HG03520 (cell line): ENCODE results near the gene TSHZ3.

ENCODE experiments used
- ATAC-seq: cut with Tn5 transposase; IDR thresholded peaks from one replicate; pipeline ENCODE4 v1.9.1; 2021; ENCODE audit warnings: mild to moderate bottlenecking, moderate library complexity; ENCODE audit not compliant: unreplicated experiment

The TSHZ3 gene

GRCh38 chr19:31268751-31269383 lies 80.4 kb downstream of the TSHZ3 start:
- no peak for ATAC-seq

- no peak for ATAC-seq
Measured at GRCh38 chr19:31266731-31267130, 82.5 kb downstream of the TSHZ3 start.

DNA sequence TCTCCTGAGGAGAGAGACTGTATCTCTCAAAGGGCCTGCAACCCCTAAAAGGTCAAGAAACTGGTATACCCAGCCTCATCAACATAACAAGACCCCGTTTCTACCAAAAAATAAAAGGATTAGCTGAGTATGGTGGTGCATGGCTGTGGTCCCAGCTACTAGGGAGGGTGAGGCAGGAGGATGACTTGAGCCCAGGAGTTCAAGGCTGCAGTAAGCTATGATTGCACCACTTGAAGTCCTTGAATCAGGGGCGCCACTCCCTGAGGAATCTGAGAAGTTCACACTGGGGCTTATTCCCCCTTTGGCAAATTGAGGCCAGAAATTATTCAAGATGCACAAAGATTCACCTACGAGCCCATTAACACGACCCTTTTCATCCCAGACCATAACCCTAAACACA lies 83.0 kb downstream of the TSHZ3 start:
- ATAC-seq = no peak

DNA sequence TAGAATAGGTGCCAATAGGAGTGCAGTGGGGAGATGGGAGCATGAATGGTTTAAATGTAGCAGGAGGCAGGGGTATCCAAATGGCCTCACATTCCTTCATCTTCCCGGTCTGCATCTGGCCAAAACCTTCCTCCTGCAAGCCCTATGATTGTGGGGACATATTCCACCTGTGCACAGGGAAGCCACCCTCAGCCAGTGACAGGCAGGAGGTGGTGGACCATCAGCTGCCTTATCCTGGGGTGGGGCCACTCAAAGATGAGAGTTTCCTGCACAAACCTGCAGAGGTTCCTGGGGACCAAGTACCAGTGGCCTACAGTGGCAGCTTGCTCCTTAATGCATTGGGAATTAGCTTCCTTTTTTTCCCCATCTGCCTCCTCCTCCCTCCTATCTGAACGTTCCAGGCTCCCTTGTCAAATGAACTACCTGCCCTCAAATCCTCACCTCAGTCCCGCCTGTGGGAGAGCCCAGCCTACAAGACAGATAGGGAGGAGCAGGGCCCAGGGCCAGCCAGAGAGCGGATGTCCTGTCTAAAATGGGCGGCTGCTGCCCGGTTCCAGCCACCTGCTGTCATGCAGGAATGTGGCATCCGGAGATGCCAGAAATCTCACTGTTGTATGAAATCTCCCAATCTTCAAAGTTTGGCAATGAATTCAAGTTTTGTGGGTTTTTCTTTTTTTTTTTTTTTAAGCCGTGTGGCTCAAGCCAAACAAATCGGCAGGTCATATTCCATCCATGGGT lies 85.0 kb downstream of the TSHZ3 start:
- no peak for ATAC-seq

DNA sequence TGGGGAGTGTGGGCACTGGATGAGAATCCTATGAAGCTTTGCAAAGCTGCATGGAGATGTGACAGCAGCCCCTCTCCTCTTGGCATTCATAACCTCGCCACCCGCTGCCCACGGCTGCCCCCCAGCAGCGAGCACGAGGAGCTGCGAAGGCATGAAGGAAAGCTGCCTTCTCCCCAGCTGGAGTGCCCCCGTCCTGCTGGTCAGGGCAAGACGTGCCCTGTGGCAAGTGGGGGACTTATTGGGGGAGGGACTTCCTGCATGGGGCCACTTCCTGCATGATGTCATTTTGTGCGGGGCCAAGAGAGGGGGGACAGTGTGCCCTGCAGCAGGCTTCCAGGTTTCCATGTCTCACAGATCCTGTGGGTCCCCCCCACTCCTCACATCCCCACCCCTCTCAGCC lies 85.9 kb downstream of the TSHZ3 start:
- ATAC-seq = no peak

DNA sequence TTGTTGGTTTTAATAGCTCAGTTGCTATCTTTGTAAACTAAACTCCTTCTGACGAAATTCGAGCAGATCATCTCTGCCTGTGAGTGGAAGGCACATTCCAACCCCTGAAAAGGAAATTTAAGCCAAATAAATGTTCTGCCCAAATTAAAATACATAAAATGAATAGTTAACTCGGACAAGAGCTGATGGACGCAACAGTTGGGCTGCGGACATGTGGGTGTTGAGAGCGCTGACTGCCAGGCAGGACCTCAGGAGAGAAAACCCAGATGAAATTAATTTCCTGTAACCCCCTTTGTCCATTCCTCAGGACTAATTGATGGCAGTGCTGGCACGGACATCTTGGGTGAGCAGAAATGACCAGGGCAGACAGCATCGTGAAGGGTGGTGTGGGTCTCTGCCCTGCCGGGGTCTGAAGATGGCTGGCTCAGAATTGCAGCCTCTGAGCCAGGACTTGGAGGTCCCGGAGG lies 86.5 kb downstream of the TSHZ3 start:
- no peak for ATAC-seq

DNA sequence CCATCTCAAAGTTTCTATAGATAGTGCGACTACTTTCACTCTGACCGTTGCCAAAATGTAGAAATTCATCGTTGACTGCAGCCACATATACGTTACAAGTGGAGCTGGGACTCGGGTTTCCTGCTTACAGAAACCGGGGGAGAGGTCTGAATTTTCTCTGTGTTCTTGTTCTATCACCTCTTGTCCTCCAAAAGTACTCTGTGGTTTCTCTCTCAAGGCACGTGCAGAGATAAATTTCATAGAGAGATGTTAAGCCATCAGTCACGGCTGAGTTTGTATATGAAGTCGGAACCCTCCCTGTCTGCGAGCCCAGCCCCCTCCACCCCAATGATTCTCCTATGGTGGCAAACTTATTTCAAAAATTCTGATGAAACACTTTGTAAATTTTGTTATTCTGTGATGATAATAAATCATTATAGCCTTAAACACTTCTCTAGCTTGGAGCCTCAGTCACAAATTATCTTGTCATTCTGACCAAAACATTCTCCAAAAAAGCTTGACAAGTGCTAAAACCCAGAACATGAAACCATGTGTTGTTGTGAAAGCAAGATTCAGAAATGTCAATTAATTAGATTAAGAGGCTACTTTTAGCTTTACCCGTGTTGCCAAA lies 87.5 kb downstream of the TSHZ3 start:
- no peak for ATAC-seq

DNA sequence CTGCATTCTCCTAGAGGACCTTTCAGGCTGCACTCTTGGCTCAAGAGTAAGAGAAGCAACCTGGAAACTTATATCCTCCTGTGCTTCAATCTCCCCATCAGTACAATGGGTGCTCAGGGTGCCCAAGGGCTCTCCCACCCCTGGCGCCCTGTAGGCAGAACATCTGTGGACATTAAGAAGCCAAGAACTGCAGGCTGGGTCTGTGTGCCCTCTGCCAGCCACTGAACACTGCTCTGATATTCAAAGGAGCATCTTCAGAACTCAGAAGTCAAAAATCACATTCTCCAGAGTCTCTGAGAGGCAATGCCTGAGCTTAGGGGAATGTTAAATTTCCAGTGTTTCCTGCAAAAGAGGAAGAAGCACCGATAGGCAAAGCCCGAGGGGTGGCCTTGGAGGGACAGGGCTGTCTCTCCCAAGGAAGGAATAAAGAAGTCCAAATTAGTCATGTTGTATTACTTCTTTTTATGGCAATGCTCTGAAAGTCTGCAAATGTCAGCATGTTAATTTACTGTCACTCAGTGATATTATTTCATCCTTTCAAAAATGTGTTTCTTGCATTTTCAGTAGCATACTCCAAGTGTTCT lies 88.1 kb downstream of the TSHZ3 start:
- ATAC-seq = no peak

GRCh38 chr19:31260171-31260933 lies 88.9 kb downstream of the TSHZ3 start:
- ATAC-seq = no peak

GRCh38 chr19:31258211-31259052 lies 90.8 kb downstream of the TSHZ3 start:
- no peak for ATAC-seq

- no peak for ATAC-seq
Measured at GRCh38 chr19:31257426-31258130, 91.7 kb downstream of the TSHZ3 start.

DNA sequence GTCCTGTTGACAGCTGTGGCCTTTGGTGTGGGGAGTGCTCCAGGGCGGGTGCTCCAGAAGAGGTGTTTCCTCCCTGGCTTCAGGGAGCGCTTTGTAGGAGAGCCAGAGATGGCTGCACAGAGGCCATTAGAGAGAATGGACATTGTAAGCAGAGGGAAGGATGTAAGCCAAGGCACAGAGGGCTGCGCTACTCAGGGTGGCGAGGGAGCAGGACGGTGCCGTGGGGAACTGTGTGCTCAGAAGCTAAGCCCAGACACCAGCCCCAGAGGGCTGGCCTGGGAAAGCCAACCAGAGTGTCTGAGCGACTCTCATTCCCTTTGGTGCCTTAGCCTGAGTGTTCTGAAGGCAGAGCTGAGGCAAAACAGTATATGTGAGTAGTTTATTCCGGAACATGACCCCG lies 92.2 kb downstream of the TSHZ3 start:
- ATAC-seq = no peak

DNA sequence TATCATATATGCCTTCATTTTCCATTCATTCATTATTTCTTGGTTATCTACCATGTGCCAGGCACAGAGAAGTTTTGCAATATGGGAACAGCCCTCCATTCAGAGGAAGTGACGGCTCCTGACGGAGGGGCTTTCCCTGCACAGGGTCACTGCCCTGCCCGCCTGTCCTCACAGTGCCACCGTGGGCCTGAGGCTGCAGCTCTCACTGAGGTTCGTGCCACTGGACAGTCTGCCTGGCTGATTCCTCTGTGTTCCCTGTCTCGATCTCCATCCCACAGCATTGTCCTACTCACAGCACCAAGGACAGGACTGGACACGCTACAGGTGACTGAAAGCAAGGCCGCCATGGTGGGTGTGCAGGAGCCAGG lies 92.7 kb downstream of the TSHZ3 start:
- no peak for ATAC-seq

GRCh38 chr19:31255831-31256592 lies 93.2 kb downstream of the TSHZ3 start:
- no peak for ATAC-seq

DNA sequence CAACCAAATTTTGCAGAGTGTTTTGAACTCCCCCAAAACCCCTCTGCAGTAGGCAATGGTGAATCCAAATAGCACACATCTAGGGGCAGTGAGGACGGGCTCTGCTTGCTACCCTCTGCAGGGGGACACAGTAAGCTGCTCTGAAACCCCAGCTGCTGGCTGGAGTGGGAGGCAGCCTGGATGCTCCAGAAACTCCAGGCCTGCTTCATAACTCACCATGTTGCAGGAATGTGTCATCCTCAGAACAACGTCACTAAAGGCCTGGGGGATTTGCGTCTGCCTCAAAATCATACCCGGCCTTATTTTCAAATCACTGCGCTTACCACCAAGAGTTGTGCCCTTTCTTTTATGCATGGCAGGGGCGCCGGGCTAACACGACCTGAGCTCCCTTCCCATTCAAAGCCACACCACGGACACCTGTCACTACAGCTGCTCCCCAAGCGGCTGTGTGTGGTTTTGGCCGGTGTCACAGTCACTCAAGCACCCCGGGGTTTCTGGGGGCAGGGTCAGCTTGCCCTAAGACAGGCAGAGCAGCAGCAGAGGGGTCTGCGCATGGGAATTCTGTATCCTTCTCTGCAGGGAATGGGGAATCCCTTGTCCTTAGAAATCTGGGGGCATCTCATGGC lies 93.9 kb downstream of the TSHZ3 start:
- ATAC-seq = no peak

- no peak for ATAC-seq
Measured at GRCh38 chr19:31254611-31255010, 94.6 kb downstream of the TSHZ3 start.

- no peak for ATAC-seq
Measured at GRCh38 chr19:31254180-31254551, 95.1 kb downstream of the TSHZ3 start.

GRCh38 chr19:31253526-31254179 lies 95.6 kb downstream of the TSHZ3 start:
- ATAC-seq = no peak
